ENCODE data around the gene KLF1. TPM values are rescaled to one million over a fixed set of nuclear protein-coding genes. Genes with fewer than 3 reads are reported as not detected.

The KLF1 gene
- total and polyA plus RNA-seq, 2 of the 8 experiments (the other 6 are each of a cell fraction or from before 2014, with no cell fraction given), result 0.84 to 0.91 TPM

DNA sequence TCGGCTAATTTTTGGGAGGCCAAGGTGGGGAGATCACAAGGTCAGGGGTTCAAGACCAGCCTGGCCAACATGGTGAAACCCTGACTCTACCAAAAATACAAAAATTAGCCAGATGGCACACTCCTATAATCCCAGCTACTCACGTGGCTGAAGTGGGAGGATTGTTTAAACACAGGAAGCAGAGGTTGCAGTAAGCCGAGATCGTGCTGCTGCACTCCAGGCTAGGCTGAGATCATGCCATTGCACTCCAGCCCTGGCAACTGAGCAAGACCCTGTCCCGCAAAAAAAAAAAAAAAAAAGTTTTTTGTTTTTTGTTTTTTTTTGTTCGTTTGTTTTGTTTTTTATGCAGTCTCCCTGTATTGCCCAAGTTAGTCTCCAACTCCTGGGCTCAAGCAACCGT, 27.5 kb downstream of the KLF1 start (continued):
- no peak for TF ChIP-seq GTF2F1 (IDR thresholded peaks at IDR 0.05; ENCODE audit: borderline replicate concordance, low read depth, low read length)

Measured in H1 (cell line).